Activated CD4-positive, CD25-positive, alpha-beta regulatory T cell treated with anti-CD3 and anti-CD28 coated beads, Interleukin-2, amount 50 U/mL, for 24 hours (primary cell): ENCODE data around the gene AMFR.

Experiments used
- ATAC-seq, 2 donors: fragments of 150-1000 bp; cut with Tn5 transposase; one replicate each; pipeline ENCODE4 v1.10.0; 2021; ENCODE audit warnings: mild to moderate bottlenecking in 1 of 2, moderate library complexity in 1 of 2

The AMFR gene

GRCh38 chr16:56328276-56329022 is 96.9 kb downstream of the AMFR start:
- ATAC-seq: no peak

DNA sequence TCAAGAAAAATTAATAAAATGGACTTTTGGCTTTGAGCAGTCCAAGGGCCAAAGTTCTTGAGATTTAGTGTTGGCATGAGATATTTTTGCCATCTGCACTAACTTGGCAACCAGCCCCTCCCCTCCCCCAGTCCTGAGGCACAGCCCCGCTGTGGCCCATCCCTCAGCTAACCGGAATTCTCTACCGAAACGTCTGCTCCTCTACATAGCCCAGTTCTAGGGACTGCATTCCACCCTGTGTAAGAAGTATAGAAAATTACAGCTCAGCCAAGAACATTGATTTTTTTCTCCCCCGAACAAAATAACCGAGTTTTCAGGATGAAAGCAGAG is 97.5 kb downstream of the AMFR start:
- ATAC-seq: no peak

GRCh38 chr16:56327071-56327928 is 98.0 kb downstream of the AMFR start:
- ATAC-seq: no peak

- ATAC-seq: no peak
Observed at GRCh38 chr16:56325956-56326355, 99.4 kb downstream of the AMFR start.

GRCh38 chr16:56324406-56324805 is 100.9 kb downstream of the AMFR start:
- ATAC-seq: no peak

- no peak for ATAC-seq
Observed at GRCh38 chr16:56321571-56321970, 103.8 kb downstream of the AMFR start.

GRCh38 chr16:56320811-56321558 is 104.4 kb downstream of the AMFR start:
- no peak for ATAC-seq

DNA sequence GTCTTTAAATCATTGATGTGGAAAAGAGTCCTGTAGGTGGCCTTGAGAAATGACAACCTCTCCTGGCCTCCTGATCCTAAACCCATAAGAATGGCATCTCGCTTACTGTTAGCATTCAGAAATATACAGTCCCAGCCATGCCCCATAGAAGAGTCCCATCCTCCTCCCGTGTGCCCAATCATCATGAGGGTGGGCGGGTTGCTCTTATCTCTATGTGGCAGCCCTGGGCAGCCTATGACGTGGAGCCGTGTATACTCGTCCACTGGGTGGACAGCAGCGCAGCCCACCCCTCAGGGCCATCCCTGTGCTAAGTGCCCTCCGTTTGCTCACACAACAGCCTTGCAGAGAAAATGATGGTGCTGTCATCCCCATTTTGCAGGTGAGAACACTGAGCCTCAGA is 105.3 kb downstream of the AMFR start:
- ATAC-seq: no peak

DNA sequence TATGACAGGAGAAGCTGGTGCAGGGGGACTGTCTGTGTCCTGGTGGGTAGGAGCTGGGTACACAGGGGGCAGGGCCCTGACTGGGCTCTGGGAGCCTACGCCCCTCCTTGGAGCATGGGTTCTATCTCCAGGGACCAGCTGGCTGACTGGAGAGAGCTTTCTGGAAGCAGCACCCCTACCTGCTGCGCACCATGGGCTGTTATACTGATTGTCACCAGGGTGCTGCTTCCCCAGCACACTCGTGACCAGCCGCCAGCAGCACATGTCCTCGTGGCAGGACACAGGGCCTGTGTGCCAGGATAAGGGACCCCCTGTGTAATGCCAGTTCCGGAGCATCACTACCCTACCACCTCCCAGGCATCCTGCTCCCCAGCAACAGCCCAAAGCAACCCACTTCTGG is 106.0 kb downstream of the AMFR start:
- no peak for ATAC-seq

DNA sequence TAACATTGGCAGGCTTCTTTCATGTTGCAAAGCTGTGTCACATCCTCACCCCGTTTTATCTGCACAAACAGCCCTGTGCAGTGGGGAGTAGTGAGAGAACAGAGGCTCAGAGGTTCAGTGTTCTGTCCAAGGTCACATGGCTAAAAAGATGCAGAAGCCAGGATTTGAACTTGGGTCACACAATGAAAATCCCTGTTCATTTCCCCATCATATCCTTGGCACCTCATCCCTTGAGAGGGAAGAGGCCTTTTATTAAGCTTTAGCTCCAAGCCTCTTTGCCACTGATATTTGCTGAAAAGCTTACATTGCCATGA is 106.6 kb downstream of the AMFR start:
- ATAC-seq: no peak

DNA sequence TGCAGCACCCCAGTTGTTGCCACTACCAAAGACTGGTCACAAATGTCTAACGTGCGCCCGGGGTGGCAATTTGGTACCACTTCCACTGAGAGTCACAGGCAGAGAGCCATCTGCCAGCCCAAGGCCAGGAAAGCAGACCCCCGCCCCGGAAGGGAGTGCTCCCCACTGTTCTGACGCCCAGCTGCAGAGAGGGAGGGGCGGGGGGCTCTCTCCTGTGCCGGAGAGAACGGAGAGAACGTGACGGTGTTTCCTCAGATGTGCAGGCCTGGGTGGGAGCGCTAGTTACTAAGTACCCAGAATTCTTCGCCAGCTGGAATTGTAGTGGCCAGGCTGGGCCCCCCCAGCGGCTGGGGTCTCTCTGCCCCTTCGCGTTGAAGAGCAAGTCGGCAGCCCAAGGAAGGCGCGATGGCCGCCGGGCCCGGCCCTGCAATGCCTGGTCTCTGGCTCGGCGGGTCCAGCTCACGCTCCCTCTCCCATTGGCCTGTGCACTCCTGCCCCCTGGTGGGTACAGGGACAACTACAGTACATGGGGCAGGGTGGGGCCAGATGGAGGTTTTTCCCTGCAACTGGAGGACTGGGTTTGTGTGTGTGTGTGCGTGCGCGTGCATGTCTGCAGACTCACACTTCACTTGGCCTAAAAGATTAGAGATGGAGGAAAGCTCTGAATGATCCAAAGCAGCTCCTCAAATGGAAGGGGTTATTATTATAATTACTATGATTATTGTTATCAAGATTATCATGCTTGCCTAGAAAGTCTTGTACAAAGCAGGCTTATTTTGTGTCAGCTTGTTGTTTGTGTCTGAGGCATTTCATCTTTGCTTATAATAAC is 107.1 kb downstream of the AMFR start:
- peak; percentile 80 to 92 for ATAC-seq

DNA sequence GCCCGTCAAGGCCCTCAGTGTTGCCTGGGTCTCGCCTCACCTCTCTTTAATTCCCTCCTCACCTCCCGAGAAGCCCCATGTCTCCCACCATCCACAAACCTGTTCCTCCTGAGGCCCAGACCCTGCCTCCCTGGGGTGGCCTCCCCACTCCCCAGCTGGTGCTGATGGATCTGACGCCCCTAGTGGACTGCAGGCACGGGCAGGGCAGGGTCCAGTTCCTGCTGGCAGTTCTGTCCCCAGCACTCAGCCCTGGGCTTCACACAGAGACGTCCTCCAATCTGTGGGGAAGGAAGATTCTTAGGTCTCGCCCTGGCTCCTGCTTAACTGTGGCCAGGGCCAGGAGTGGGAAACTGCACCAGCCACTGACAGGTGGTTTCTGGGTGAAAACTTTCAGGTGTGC is 108.8 kb downstream of the AMFR start:
- ATAC-seq: no peak

- ATAC-seq: no peak
Observed at GRCh38 chr16:56315955-56316354, 109.4 kb downstream of the AMFR start.

- ATAC-seq: no peak
Observed at GRCh38 chr16:56314244-56314850, 111.0 kb downstream of the AMFR start.

GRCh38 chr16:56312556-56312955 is 112.8 kb downstream of the AMFR start:
- no peak for ATAC-seq

GRCh38 chr16:56312028-56312300 is 113.4 kb downstream of the AMFR start:
- ATAC-seq: no peak
